ENCODE measurements around the gene SAMSN1.

DNA sequence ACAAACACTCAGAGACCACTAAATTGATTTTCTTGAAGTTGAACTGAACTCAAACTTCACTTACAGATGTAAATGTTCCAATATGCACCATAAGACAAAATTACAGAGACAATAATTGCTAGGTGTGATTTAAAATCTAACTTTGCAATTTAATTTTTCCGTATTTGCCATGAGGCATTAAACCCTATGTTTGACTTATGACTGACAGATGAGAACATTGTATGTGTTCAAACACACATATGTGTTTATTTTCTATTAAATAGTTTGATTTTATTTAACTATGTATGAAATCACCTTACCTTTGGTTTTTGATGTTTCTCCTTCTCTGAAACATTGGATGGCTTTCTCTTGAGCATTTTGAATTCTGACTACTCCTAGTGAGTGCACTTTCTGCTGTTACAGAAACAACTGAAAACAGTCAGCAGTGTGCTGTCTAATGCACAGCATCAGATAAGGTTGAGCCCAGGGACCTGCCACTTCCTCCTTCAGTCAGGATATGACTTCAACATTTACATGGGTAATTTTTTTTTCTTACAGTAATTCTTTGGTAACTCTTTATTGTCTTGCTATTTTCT lies at the start of gene SAMSN1:
- TF ChIP-seq, protein P1, sequence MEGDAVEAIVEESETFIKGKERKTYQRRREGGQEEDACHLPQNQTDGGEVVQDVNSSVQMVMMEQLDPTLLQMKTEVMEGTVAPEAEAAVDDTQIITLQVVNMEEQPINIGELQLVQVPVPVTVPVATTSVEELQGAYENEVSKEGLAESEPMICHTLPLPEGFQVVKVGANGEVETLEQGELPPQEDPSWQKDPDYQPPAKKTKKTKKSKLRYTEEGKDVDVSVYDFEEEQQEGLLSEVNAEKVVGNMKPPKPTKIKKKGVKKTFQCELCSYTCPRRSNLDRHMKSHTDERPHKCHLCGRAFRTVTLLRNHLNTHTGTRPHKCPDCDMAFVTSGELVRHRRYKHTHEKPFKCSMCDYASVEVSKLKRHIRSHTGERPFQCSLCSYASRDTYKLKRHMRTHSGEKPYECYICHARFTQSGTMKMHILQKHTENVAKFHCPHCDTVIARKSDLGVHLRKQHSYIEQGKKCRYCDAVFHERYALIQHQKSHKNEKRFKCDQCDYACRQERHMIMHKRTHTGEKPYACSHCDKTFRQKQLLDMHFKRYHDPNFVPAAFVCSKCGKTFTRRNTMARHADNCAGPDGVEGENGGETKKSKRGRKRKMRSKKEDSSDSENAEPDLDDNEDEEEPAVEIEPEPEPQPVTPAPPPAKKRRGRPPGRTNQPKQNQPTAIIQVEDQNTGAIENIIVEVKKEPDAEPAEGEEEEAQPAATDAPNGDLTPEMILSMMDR (conservative IDR thresholded peaks at IDR 0.05): no peak
- TF ChIP-seq ZFX (IDR thresholded peaks at IDR 0.05): no peak

All from C4-2B (cell line).